HG03354 (cell line): ENCODE results near the gene ANKRD53.
A peak's percentile ranks its signal among the peaks of the same experiment; 100 is the strongest.
"Not testable (repeated sequence)": the region's sequence is repeated elsewhere in the genome, so short reads cannot be mapped to it uniquely, and the experiment has no call there.

Source experiments
- ATAC-seq: cut with Tn5 transposase; IDR thresholded peaks from one replicate; pipeline ENCODE4 v1.9.1; 2021; ENCODE audit warnings: mild to moderate bottlenecking; ENCODE audit not compliant: unreplicated experiment, poor library complexity, severe bottlenecking

ANKRD53 gene

DNA sequence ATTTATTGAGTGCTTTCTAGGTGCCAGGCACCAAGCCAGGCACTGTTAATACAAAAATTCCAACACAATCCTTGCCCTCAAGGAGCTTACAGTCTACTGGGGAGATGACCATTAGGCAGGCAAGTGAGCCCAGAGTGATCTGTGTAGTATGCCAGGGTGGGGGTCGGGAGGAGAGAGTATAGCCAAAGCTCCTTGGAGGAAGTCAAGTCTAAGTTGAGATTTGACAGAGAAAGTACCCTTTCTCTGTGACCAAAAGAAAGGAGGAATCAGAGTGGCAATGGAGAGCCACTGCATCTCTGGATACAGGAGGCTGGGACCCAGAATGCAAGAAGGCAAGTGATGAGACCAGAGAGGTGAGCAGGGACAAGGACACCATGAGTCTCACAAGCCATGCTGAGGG is 7.5 kb downstream of the ANKRD53 start:
- ATAC-seq: no peak

DNA sequence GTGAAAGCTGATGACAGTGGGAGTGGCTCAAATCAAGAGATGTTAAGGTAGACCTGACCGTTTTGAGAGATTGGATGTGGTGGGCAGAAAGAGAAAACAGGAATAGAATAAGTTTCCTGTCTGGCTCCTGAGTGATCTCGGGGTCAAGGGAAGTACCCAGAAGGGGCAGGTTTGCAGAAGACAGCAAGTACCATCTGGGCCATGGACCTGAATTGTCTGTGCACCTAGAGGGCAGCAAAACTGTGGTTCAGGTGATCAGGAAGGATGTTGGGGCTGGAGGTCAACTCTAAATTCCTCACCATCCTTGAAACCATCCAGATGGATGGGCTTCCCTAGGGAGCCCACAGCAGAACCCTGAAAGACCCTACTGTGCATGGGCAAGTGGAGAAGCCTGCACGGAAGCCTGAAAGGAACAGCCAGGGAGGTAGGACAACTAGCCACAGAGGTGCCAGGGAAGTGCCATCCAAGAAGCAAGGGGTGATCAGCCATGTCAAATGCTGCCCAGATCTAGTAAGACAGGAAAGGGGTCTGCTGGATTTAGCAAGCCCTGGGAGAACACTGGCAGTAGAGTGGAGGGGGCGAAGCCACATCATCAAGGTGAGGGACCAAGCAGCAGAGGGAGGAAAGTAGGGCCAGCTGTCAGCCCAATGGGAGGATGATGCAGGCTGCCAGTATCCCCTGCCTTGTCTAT is 8.2 kb downstream of the ANKRD53 start:
- no peak for ATAC-seq

DNA sequence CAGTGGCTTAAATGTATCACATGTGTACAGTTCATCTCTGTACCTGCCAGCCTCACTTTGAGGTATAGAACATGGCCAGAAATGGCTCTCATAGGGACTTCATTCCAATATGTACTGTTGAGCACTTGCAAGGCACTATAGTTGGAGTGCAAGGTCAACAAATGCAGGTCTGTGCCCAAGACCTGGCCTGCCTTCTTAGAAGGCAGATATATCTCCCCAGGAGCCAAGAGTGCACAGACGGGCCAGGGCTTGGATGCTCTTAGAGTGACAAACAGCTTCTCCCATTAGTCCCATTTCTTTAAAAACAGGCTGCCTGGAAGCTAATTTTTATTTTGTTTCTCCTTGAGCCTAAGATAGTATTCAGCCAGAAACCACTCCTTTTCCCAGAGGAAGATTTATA is 9.0 kb downstream of the ANKRD53 start:
- ATAC-seq: no peak

DNA sequence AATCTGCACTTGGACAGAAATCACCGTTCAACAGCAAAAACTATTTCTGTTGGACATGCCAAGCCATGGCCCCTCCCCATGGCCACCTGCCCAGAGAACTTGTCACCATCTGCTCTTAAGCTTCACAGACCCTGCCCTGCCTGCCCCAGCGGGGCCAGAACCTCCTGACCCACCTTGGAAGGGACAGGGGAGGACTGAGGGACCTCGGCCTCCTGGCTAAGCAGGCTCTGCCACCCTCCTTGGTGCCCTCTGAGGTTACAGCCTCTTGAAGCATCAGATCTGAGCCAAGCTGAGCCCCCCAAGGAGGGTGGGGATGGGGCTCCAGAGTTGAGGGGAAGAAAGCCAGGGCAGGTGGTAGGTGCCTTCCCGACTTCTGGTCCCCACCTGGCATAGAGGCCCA is 9.7 kb downstream of the ANKRD53 start:
- no peak for ATAC-seq

DNA sequence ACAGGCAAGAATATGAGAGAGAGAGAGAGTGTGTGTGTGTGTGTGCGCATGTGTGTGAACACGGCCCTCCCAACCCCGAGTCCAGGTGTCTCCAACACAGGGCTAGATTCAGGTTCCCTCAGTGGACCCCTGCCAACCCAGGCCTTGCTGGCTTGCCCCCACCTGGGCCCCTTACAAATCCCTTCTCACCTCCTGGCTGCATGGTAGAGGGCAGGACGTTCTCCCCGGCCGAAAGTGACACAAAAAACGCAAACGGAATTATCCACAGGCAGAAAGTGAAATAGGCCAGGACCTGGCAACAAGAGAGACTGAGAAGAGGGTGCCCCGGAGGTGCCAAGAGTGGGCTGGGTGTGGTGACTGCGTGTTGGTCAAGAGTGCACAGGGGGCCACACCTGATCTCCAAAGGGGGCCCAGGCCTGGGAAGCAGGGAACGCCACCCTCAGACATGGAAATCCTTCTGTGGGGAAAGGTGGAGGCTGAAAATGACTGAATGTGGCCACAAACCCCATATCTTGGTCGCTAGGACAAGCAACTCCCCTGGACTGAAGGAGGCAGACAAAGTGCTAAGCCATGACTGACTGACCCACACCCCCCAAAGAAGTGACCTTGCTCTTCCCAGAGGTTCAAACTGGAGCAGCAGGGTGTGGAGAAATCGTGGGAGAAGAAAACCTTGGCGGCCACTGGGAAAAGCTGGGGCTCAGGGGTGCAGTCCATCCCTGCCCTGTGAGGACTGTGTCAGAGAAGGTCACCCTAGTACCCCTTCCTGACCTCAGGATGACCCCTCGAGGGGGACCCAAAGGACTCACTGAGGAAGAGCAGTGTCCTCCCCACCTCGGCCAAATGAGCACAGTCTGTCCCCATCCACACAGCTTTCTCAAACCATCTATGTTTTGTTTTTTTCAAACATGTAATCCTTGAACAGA is 10.6 kb downstream of the ANKRD53 start:
- ATAC-seq: no peak

DNA sequence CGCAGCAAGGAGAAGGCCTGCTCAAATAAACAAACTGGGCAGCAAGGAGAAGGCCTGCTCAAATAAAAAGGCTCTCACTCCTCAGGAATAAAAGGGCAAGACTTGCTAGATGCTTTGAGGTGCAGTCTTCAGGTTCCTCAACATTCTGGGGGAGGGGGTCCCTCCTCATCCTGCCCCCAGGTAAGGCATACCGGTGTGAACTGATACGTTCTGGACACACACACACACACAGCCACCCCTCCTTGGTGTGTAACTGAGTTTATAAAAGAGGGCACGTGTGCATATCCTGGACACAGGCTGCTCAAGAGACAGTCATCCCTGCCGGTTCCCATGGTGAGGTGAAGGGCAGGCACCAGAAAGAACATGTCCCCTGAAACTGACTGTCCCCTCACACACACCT is 11.8 kb downstream of the ANKRD53 start:
- no peak for ATAC-seq

DNA sequence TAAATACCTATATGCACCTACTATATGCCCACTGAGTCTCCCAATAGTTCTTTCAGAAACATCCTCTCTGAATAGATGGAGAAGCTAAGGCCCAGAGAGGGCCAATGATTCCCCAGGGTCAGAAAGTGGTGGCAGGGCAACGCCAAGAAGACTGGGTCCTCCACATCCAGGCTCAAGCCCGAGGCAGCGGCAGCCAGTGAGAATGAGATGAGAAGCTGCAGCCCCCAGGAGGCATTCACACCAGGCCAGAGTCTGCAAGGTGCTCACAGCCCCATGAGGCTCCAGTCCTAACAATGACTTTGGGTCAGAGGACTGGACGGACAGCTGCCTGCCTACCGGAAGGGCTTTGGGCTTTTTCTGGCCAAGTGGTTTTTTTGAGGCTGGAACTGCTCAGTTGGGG is 12.7 kb downstream of the ANKRD53 start:
- ATAC-seq: no peak

DNA sequence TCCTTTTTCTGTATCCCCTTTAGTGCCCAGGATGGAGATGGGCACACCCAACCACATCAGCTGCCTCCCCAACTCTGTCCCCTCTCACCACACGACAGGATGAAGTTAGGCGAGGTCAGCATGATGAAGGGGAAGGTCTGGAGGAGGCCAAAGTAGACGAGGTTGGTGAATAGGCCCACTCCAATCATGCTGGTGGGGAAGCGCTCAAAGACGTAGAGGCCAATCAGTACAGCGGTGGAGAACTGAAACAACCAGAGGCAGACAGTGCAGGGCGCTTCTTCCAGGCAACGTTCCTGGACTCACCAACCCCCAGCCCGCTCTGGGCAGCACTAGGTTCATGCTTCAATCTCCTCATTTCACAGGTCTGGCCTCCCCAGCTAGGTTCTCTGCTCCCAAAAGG is 13.3 kb downstream of the ANKRD53 start:
- ATAC-seq: no peak

DNA sequence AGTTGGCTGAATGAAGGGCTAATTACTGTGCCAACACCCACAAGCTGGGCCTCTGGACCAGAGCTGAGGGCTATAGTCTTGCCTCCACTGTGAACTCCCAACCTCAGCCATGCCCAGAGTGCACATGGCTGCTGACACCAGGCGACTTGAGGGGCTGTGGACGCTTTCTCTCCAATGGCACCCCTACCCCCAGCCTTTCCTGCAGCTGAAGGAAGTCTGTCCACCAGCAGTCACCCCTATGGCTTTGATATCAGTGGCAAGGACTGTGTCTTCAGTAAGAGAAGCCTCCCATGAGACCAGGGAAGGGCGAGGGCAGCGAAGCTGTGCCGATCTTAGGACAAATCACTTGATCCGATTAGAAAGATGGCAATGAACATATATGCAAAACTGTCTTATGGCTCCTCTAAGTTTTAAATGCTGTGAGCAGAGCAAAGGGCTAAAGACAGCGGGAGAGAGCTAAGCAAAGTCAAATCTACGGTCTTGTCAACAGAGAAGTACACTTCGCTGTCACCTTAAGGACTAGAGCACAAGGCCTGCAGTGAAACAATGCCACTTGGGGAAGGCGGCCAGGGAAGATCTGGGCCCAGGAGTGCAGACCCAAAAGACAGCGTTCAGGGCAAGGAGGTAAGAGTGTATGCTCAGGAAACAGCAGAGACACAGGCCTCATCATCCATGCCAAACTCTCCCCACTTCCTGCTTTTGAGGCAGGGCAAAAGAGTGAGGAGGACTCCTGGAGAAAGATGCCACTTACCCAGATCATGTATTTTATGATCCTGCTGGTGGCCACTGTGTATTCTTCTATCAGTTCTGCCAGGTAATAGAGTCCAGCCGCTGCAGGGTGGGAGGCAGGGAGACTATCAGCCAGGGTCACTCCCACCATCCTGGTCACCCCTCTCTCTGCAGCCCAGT is 14.8 kb downstream of the ANKRD53 start:
- ATAC-seq: no peak

DNA sequence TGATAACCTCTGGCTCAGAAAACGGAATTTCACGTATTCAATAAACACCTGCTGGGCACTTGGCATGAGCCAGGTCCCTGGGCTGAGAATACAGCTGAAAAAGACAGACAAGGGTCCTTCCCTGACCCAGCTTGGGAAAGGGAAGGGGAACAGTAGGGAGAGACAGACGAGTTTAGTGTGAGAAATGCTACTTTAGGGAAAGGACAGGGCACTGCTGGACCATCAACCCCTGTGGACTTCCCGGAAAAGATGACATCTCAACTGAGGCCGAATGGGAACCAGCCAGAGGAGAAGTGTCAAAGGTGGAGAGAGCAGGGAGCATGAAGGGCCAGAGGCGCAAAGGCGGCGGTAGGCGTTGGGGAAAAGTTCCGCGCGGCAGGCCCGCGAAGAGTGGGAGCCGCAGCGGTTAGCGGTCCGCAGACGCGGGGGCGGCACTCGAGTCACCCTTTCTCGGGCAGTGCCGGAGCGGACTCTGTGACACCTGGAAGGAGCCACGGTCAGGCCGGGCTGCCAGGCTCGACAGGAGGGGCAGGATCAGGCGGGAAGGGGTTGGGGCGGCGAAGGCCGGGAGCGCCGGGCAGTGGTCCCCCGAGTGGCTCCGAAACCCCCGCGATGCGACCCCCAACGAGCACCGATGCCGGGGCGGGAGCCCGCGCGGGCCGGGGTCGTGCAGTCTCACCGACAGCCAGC is 15.7 kb downstream of the ANKRD53 start:
- ATAC-seq: peak; percentile 40

DNA sequence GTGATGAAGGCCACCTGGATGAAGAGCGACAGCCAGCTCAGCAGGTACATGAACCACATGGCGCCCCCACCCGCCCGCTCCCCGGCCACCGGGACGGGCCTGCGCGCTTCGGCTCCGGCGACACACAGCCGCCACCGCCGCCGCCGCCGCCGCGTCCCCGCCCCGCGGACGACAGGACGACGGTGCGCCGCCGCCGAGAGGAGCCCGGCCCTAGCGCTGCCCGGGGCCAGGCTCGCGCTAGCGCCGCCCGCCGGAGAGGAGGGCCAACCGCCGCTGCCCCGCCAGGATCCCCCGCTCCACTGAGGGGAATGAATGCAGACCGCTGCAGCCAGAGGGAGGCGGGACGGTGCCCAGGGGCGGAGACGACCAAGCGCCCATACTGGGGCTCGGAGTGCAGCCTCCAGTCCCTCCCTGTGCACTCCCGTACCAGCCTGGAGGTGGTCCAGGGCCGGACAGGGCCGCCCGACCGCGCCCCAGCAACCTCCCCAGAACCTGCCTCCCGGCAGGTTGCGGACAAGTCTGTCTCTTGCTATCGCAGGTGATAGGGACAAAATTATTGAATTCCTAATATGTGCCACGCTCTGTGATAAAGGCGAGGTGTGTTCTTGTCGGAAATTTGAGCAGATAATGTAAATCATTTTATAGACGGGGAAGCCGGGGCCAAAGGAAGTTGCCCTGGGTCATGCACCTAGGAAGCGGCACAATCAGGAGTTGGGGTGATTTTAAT is 16.4 kb downstream of the ANKRD53 start, which contains the start of gene TEX261:
TSS of gene TEX261 (minus strand) at position 175 of the 727 bp plus-strand sequence. CDS start at position 59, 116 bp downstream.
- ATAC-seq: peak; percentile 95

DNA sequence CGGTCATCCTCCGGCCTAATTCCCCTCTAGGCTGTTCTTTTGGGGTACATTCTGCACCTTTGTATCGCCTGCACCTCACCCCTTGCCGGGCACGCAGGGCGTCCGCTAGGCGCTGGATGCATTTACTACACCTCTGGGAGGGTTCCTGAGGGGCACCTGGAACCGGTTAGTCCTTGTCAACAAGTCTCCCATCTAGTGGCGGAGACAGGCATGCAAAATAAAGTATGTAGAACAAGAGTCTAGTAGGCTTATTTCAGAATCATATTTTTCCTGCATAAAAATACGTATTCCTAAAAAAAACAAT is 16.9 kb downstream of the ANKRD53 start:
- ATAC-seq: peak; percentile 48

DNA sequence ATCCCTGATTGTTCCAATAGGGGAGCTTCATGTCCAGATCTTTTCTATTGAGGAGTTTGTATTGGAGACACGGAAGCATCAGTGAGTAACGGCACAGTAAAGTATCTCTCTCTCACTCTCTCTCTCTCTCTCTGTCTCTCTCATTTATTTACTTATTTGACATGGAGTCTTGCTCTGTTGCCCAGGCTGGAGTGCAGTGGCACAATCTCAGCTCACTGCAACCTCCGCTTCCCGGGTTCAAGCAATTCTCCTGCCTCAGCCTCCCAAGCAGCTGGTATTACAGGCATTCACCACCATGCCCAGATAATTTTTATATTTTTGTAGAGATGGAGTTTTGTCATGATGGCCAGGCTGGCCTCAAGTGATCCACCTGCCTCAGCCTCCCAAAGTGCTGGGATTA is 20.5 kb downstream of the ANKRD53 start:
- ATAC-seq: not testable (repeated sequence)

DNA sequence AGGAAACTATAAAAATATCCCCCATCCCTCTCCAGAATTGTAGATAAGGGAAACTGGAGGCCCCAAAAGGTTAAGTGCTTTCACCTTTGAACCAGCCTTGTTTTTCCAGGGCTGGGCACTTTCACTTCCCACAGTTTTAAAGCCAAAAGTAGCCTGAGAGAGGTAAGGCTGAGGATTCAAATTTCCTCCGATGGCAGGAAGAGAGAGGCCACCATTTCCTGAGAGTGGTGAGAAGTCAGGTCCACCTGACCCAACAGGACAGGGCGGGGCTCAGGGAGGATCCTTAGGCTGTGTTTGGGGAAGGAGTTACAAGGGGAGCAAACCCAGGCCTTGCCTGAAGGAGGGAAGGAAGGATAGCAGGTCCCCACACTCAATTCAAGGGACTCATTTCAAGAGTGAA is 20.9 kb downstream of the ANKRD53 start:
- no peak for ATAC-seq

DNA sequence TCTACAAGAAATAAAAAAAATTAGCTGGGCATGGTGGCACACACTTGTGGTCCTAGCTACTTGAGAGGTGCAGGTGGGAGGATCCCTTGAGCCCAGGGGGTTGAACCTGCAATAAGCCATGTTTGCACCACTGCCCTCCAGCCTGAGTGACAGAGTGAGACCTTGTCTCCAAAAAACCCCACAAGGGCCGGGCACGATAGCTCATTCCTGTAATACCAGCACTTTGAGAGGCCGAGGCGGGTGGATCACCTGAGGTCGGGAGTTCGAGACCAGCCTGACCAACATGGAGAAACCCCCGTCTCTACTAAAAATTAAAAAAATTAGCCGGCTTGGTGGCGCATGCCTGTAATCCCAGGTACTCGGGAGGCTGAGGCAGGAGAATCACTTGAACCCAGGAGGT is 21.5 kb downstream of the ANKRD53 start:
- ATAC-seq: not testable (repeated sequence)

DNA sequence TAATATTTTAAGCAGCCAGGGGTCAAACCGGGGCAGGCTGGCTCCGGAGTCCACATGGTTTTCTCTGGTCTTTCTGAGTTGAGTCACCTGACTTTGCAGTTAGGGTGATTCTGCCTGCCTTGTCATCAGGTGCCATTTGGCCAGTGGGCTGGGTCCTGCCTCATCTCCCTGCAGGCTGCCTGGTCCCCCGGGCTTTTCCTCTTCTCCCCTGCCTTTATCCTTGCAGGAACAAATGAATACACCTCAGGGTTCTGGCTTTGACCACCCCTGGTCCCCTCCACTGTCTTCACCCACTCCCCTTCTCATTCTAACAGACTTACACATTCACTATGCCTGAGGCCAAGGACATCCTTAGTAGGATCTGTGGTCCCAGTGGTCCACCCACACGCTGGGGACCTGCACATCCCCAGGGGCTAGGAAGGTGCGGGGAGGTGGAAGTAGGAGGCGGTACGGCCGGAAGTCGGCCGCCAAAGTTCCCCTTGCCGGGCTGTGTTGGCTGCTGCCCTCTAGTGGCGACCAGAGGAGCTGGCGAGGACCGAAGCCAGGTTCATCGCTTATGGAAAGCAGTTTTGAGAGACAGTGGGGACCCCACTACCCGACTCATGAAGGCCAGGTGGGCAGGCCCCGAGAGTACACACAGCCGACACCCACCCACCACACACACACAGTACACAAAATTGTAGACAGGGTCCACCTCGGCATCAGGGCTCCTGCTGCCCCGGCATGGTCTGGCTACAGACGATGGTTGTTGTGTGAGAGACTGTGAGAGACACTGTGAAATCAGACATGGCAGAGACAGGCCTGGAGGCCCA is 22.6 kb downstream of the ANKRD53 start:
- peak; percentile 95 for ATAC-seq

DNA sequence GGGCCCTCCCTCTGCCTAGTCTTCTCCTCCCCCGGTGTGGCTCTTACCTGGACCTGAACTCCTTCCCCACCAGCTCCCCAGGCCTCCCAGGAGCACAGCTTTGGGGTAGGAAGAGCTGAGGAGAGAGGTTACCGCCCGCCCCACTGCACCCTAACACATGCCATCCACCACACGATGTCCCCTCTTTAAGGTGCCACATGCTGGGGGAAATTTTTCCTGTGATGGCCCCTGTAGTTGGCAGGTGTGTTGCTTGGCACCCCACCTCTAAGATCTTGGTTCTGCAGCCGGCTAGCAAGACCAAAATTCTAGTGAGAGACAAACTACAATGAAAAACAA is 23.1 kb downstream of the ANKRD53 start:
- ATAC-seq: no peak

DNA sequence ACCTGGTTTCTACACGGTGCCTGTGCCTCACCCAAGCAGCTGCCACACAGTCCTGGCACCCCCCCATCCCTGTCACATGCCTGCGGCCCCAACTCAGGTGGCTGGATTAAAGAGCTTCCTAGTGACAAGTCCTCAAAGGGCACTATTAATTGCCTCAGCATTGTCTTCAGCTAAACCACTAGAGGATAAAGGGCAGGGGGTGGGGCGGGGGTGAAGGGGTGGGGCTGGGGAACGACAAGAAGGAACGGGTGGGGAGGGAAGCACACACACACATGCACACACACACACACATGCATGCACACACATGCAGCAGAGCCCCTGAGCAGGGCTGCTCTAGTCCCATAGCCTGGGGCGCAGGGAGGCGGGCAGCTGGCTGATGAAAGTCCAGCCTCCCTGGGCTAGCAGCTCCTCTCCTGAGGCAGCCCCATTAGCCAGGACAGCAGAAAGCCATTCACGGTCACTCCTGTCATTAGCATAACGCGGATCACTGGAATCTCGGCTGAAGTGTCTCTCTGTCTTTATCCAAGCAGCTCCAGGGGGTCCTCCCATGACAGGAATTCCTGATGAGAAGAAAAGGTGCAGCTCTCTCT is 23.6 kb downstream of the ANKRD53 start:
- no peak for ATAC-seq
